ENCODE results near the gene CLIC5.

DNA sequence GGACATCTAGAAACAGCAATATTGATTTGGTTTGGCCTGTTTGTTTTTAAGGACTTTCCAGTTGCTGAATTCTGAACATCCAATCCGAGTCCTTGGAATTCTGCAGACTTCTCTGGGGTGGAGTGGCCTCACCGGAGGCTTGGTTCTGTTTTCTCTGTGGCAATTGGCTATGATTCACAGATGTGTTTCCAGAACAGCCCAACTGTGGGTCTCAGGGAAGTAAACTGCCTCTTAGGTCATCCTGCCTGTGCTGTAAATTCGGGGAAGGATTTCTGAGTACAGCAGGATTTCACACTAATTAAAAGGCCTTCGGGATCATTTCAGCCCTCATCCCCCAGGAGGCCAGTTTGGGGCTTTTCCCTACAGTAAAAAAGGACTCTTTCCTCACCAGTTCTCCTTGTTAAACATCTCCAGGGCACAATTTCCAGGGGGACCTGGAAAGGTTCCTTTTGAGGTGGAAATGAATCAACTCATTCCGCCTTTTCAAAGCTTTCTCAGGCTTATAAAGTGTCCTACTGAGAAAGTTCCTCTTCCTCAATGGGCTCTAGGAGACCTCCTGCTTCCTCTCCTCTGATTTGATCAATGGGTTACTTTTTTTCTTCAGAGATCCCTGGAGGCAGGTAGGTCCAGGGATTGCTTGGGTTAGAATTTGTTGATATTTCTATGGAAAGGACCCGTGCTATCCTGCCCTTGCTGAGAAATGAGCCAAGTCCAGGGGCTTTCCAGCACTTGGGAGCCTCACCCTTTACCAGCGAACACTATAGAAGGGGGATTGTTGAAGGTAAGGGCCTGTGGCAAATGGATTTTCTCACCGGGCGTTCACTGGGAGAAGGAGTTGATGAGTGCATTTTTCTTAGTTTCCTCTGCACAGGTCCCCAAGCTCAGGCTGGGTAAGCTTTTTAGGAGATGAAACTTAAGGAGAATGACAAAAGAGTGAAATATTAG is 114.6 kb downstream of the CLIC5 start:
- TF ChIP-seq, protein P1, sequence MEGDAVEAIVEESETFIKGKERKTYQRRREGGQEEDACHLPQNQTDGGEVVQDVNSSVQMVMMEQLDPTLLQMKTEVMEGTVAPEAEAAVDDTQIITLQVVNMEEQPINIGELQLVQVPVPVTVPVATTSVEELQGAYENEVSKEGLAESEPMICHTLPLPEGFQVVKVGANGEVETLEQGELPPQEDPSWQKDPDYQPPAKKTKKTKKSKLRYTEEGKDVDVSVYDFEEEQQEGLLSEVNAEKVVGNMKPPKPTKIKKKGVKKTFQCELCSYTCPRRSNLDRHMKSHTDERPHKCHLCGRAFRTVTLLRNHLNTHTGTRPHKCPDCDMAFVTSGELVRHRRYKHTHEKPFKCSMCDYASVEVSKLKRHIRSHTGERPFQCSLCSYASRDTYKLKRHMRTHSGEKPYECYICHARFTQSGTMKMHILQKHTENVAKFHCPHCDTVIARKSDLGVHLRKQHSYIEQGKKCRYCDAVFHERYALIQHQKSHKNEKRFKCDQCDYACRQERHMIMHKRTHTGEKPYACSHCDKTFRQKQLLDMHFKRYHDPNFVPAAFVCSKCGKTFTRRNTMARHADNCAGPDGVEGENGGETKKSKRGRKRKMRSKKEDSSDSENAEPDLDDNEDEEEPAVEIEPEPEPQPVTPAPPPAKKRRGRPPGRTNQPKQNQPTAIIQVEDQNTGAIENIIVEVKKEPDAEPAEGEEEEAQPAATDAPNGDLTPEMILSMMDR (IDR thresholded peaks at IDR 0.05; ENCODE audit: low read length) = no peak
- no peak for TF ChIP-seq EZH2 (IDR thresholded peaks at IDR 0.05; ENCODE audit: borderline replicate concordance, low read length)
